ENCODE measurements around the gene SENP7.
"Not testable (repeated sequence)": the region's sequence is repeated elsewhere in the genome, so short reads cannot be mapped to it uniquely, and the experiment has no call there.

The SENP7 gene

DNA sequence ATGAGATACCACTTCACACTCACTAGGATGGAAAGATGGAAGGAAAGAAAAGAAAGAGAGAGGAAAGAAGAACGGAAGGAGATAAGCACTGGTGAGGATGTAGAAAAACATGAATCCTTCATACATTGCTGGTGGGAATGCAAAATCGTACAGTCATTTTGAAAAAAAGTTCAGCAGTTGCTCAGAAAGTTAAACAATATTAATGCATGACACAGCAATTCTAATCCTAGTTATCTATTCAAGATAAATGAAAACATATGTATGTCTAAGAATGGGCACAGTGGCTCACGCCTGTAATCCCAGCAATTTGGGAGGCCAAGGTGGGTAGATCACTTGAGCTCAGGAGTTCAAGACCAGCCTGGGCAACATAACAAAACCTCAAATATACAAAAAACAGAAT is 59.1 kb downstream of the SENP7 start:
- FAIRE-seq = no peak

DNA sequence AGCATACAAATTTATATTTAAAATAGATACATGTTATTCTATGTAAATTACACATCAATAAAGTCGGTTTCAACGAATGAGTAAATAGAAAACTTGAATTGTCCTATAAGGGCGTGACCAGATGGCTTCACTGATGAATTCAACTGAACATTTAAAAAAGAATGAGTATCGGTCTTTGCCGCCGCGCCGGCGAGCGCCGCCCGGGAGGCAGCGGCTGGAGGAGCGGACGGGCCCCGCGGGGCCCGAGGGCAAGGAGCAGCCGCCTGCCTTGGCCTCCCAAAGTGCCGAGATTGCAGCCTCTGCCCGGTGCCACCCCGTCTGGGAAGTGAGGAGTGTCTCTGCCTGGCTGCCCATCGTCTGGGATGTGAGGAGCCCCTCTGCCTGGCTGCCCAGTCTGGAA is 74.4 kb downstream of the SENP7 start:
- FAIRE-seq = not testable (repeated sequence)

DNA sequence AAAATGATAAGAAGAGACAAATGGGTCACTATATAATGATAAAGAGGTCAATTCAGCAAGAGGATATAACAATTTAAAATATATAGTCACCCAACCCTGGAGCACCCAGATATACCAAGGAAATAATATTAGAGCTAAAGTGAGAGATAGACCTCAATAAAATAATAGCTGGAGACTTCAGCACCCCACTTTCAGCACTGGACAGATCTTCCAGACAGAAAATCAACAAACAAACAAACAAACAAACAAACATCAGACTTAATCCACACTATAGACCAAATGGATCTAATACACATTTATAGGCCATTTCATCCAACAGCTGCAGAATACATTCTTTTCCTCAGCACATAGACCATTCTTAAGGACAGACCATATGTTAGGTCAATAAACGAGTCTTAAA is 79.4 kb downstream of the SENP7 start:
- FAIRE-seq = no peak

DNA sequence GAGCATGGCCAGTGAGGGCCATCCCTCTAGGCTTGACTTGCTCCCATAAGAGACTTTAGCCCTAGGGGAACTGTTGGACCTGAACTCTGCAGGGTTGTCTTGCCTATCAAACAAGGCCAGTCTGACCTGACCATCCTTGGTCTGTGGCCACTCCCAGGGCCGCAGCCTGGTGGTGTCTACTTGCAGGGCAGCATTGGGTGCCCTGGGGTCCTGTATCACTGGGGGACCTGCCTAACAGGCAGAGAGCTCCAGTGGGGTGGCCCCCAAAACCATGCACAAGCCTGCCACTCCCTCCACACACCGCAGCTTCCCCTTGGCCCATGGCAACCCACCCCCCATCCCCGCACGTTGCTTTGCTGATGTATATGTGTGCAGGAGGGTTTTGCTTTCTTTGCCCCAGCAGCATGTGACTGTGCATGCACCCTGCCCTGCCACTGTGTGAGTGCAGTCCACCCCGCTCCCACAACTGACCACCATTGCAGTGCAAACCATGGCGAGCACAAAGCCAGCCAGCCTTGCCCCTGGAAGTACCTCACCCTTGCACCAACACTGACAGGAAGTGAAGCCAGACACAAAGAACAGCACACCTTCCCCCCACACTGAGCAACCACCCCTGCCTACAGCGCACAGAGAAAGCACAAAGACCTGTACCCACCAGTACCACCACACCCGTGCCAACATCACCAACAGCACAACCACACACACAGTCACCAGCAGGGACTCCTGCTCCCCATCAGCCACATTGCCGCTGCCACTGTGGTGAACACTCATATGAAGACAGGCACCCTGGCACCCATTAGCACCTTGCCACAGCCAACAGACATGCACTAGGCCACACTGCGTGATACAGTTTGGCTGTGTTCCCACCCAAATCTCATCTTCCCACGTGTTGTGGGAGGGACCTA is 88.8 kb downstream of the SENP7 start:
- FAIRE-seq = no peak

GRCh38 chr3:101418851-101419250 is 94.2 kb downstream of the SENP7 start:
- no peak for FAIRE-seq

DNA sequence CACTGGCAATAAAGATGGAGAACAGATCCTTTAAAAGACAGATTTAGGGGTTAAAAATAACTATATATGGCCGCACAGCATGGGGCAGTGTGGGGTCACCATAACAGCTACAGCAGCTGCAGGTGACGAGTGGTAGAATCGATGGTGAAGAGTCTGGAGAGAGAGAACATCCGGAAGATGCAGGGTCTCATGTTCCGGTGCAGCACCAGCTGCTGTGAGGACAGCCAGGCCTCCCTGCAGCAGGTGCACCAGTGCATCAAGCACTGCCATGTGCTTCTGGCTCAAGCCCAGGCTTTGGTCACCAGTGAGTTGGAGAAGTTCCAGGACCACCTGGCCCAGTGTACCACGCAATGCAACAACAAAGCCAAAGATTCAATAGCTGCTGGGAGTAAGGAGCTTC is 98.9 kb downstream of the SENP7 start:
- no peak for FAIRE-seq

DNA sequence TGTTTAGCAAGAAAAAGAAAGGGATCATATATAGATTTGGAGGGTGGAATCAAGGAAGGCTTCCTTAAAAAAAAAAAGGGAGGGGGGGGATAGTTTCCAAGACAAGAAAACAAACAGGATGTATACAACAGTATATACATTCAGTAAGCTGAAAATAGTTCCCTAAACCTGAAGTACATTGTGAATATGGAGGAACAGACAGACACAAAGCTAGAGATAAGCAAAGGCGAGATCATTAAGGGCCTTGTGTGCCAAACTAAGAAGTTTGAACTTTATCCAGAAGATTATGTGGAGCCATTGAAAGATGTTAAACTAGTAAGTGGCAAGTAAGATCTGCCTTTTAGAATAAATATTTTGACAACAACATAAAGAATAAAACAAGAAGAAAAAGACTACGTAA is 99.4 kb downstream of the SENP7 start:
- FAIRE-seq = no peak

GRCh38 chr3:101391413-101391950 is 121.5 kb downstream of the SENP7 start:
- no peak for FAIRE-seq

- no peak for FAIRE-seq
Observed at GRCh38 chr3:101388706-101389105, 124.3 kb downstream of the SENP7 start.

DNA sequence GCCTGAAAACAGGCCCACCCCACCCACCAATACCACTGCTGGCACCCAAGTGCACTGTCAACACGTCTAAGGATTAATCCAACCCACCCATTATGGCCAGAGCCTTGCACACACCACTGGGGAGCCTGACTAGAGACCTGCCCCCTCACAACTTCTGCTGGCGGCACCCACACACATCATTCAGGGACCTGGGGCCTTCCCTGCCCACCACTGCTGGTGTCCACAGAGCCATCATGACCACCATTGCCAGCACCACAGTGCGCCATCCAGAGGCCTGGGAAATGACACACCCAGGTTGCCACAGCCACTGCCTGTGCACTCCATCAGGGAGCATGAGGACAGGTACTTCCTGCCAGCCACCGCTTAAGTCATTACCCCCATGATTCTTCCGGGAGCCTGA is 125.7 kb downstream of the SENP7 start:
- no peak for FAIRE-seq

GRCh38 chr3:101384426-101384825 is 128.6 kb downstream of the SENP7 start:
- FAIRE-seq = no peak

- no peak for FAIRE-seq
Observed at GRCh38 chr3:101383656-101384055, 129.4 kb downstream of the SENP7 start.

- FAIRE-seq = no peak
Observed at GRCh38 chr3:101383156-101383575, 129.8 kb downstream of the SENP7 start.

- FAIRE-seq = peak; percentile 82
Observed at GRCh38 chr3:101381809-101382208, 131.2 kb downstream of the SENP7 start.

GRCh38 chr3:101379658-101380376 is 133.2 kb downstream of the SENP7 start:
- FAIRE-seq = no peak

DNA sequence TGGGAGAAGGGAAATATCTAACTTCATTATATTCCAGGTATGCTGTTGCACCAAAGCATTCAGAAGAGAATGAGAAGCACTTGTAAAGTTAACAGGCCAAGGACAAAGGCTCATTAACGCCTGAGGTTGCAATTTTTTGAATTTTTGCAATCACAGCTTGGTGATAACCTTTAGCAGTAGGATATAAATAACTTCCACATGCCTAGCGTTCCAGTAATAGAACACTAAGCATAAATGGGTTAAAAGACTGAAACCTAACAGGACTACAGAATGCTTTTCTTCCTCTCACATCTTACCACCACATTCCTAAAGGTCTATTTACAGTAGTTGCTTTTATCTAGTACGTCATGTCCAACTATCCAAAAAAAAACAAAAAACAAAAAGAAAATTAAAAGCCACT is 135.2 kb downstream of the SENP7 start:
- no peak for FAIRE-seq

- FAIRE-seq = no peak
Observed at GRCh38 chr3:101377209-101377608, 135.8 kb downstream of the SENP7 start.

DNA sequence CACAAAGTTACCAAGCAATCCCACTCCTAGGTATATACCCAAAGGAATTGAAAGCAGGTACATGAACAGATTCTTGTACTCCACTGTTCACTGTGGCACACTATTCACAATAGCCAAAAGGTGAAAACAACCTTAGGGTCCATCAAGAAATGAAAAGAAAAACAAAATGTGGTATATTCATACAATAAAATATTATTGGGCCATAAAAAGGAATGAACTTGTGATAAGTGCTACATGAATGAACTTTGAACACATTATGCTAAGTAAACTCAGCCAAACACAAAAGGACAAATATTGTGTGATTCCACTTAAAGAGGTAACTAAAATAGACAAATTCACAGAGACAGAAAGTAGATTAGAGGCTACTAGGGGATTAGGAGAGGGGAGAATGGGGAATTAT is 137.4 kb downstream of the SENP7 start:
- no peak for FAIRE-seq

DNA sequence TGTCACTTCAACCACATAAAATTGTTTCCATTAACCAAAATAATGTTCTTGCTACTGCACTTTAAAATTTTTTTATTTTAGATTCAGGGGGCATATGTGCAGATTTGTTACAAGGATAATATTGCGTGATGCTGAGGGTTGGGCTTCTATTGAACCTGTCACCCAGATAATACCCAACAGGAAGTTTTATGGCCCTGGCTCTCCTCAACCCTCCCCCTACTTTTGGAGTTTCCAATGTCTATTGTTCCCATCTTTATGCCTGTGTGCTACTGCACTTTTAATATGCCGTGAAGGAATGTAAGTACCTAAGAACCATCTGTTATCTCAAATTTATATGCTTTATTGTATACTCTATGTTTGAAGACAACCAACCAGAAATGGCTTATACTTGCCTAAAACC is 150.6 kb downstream of the SENP7 start:
- no peak for FAIRE-seq

GRCh38 chr3:101351829-101352228 is 161.2 kb downstream of the SENP7 start:
- no peak for FAIRE-seq

DNA sequence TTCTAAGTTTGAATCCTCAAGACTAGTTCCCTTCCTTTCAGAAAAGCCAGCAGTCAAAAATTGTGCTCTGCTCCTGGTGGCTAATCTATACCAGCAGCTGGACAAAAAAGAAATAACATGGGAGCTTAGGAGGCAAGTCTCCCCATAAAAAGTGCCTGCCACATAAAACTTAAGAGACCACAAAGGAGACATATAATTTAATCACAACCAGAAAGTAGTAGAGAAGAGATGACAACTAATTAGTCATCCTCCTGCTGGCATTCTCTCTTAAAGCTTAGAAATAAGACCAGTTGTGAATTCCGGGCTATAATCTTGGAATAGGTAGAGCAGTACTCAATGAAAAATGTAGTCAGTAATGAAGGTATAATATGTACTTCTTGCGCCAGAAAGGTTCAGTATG is 172.4 kb downstream of the SENP7 start:
- FAIRE-seq = no peak

DNA sequence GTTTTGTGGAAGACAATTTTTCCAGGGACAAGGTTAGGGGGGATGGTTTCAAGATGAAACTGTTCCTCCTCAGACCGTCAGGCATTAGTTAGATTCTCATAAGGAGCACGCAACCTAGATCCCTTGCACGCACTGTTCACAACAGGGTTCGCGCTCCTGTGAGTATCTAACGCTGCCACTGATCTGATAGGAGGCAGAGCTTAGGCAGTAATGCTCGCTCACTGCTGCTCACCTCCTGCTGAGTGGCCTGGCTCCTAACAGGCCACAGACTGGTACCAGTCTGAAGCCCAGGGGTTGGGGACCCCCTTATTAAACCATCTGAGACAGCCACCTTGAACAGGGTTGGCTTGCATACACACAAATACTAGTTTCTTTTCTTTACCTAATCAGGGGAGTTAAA is 179.1 kb downstream of the SENP7 start:
- FAIRE-seq = no peak

GRCh38 chr3:101329016-101329673 is 183.9 kb downstream of the SENP7 start:
- FAIRE-seq = no peak
